Umbilical cord (tissue), 2 donors: Measurements from ENCODE around the gene MTX3. TPM values are rescaled to one million over a fixed set of nuclear protein-coding genes. Genes with fewer than 3 reads are reported as not detected.

Experiments
- DNase-seq: peaks from one replicate; pipeline ENCODE4 v3.0.0-alpha.2; 2015; ENCODE audit warnings: low spot score
- total RNA-seq: library from RNA; depleted of rRNA; stranded (reverse); fragments of >200 nt; gene quantifications from one replicate; pipeline ENCODE4 v1.2.3, GENCODE V29; 2014; ENCODE audit warnings: low replicate concordance; ENCODE audit not compliant: insufficient read depth

MTX3 gene, protein sequence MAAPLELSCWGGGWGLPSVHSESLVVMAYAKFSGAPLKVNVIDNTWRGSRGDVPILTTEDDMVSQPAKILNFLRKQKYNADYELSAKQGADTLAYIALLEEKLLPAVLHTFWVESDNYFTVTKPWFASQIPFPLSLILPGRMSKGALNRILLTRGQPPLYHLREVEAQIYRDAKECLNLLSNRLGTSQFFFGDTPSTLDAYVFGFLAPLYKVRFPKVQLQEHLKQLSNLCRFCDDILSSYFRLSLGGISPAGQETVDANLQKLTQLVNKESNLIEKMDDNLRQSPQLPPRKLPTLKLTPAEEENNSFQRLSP
- 26.0 TPM for total RNA-seq

DNA sequence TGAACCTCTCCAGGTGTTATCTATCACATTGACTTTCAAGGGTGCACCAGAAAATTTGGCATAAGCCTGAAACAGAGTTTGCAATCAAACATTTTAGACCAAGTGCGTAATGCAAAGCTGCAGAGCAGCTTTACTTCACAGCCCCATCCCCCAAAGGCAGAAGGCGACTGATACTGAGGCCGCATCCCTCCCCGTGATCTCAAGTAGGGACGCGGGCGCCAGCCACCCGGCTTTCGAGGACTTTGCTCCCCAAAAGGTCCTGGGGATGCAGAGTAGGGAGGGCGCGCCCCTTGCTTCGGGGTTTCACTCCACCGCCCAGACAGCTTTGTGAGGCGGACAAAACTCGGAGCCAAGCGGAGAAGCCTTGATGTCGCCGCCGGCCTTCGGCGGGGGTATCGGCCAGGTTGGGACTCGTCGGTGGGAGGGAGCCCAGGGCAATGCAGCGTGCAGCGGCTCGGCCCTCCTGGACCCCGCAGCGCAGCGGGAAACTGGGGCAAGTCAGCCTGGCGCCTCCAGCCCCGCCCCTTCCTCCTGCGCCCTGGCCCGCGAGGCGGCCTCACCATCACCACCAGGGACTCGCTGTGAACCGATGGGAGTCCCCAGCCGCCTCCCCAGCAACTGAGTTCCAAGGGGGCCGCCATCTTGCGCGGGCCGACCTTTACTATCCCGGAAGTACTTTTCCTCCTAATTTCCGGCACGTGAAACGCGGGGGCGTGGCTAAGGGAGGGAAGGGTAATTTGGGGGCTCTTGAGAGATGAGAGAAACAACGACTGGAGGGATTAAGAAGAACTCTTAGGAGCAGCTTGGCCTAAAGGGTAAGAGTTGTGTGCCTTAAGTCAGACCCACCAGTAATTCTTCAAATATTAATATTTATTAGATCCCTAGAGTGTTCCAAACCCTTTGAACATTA, at the start of gene MTX3:
TSS of gene MTX3 (minus strand) at position 665 of the 910 bp plus-strand sequence. CDS start at position 641, 24 bp downstream.
- peak; percentile 91 for DNase-seq

DNA sequence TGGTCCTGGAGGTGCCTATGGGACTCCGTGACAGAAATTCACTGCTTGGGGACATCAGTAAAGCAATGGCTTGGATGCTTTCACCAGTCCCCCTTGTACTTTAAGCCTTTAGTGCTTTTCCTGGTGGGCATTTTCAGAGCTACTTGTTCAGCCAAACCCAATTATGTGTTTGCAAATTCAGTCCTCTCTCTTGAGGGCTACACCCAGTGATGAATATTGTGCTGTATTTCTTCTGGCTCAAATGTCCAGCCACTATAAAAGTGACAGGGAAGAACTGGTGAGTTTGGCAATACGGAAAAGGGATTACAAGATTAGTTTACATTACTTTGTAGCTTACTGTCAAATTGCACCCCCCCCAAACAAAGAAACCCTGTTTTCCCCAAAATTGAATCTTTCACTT, 48.6 kb upstream of the MTX3 start:
- no peak for DNase-seq

DNA sequence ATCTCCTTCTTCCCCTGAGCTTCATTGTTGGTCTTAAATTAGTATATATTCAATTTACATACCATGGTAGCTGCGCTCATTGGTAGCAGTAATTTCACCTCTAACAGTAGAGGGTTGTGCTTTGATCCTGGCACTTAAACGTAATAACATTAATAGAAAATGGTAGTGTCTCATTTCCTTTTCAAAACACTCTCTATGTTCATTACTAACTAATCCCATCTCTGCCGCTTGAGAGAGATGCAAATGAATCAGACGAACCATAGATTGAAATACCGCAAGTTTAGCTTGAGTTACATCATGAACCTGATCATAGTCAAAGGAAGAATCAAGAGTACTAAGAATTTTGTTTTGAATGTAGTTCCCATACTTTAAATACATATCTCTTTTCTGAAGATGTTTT, 46.3 kb upstream of the MTX3 start:
- no peak for DNase-seq

DNA sequence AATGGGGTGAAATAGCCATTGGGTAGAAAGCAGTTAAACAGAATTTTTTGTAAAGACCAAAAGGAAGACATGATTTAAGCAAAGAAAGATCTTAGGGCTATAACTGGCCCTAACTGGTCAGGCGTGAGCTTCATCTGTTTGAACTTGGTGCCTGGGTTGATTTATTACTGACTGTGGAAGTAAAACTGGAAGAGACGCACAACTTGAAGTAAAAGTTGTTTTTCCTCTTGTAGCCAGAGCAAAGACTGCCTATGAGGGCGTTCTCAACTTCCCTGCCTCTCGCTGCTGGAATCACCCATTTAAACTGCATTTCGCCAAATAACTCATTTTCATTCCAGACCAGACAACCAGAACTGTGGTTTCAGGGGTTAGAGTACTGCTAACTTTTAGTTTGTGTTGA, 45.6 kb upstream of the MTX3 start:
- no peak for DNase-seq

DNA sequence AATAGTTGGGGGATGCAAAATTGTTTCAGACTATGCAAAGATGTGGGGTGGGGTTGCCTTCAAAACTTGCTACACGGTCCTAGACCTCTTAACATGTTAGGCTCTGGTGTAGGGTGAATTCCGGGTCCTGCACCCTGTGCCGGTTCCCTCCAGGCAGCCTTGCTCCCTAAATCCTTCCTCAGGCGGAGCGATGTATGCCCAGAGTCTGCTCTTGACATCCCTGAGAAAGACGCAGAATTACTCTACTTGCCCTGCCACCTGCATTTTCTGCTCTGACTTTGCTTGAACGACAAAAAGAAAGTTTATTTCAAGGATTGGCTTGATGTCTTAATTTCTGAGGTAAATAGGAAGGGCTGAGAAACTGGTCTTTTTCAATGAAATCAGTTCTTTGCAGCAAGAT, 44.8 kb upstream of the MTX3 start:
- no peak for DNase-seq

DNA sequence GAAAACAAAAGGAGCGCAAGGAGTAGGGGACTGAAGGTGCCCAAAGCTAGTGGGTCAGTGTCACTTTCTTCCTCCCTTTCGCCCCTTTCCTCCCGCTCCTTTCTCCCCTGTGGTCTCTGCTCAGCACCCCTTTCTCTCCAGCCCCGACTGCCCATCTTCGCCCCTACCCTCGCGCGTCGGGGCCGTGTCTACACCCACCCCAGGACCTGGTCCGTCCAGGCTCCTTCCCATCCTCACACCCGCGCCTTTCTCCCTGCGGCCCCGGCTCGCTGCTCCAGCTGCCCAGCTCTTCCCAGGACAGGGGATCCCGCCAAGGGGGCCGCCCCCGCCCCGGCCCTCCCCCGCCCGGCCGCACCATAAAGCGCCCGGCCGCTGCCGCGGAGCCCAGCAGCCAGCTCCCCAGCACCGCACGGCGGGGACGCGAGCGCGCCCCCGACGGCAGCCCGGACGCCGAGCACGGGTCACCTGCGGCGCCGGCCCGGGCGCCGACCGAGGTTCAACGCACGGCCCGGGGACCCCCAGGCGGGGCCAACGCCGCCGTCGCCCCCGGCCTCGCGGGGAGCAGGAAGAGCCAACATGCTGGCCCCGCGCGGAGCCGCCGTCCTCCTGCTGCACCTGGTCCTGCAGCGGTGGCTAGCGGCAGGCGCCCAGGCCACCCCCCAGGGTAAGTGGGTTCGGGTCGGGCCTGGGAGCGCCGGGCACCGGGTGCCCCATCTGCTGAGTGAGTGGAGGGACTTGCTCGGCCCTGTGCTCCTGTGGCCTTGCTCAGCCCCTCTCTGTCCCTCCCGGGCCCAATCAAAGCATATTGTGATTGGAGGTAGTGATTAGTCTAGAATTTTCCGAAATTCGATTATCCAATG, 44.1 kb upstream of the MTX3 start, which contains the start of gene THBS4:
TSS of gene THBS4 (plus strand) at position 387 of the 860 bp plus-strand sequence. CDS start at position 577, 190 bp downstream.
- DNase-seq, result no peak

DNA sequence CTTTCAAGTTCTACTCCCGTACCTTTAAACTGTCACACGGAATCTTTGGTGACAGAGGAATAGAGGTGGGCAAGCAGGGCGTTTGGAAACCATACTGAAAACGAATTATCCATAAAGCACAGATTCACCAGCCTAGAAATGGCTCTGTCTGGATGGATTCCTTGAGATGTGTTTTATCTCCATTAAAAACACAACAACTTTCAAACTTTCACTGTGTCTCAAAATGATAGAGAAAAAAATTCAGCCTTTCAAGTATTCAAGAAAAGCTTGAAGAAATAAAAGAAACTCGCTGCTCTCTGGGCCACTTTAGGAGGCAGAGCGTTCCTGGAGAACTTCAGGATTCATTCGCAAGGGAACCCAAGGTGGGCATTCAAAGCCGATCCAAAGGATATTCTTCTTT, 43.5 kb upstream of the MTX3 start:
- DNase-seq, result no peak

DNA sequence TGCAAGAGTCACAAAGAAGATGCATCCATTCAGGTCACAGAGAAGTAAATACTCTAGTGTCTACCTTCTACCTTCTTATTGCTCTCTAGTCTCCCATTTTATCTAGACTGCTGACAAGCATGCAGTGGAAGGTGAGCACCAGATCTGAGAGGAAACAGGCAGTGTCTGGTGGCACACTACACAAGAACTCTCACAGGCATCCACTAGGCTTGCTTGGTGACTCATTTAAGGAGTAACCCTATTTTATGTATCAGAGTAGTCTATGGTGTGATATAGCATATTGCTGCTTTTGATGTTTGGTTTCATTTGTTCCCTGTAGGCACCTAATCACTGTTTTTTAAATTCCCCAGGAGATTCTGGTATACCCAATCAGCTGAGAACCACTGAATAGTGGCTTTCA, 42.5 kb upstream of the MTX3 start:
- DNase-seq, result no peak

DNA sequence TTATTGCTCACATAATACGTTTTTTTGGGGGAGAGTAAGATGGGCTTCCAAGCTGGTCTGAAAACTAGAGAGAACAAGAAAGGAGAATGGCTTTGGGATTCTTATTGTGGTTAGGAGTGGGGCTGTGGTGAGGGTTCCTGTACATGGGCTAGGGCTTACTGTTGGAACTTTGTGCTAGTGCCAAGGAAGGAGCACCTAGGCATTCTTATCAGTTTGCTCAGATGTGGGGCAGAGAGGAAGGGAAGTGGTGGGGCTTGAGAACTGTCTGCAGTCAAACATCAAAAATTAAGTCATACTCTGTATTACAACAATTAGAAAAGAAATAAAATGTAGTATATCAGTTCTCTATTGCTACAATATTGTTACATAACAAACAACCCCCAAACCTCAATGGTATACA, 40.0 kb upstream of the MTX3 start:
- DNase-seq, result no peak

DNA sequence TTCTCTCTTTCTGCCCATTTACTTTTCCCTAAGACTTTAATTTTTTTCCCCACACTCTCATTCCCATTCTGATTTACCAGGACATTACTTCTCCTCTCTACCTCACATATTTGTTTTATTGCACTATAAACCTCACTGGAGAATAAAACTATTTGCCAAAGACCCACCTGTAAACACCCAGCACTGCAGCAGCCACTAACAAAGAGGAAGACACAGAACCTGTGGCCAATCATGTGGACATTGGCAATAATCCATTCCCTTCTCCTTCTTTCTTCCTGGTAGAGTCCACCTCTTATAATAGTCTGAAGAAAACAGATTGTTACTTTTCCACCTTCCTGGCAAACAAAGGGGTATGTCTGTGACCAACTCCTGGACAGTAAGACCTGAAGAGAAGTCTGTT, 35.8 kb upstream of the MTX3 start:
- no peak for DNase-seq

DNA sequence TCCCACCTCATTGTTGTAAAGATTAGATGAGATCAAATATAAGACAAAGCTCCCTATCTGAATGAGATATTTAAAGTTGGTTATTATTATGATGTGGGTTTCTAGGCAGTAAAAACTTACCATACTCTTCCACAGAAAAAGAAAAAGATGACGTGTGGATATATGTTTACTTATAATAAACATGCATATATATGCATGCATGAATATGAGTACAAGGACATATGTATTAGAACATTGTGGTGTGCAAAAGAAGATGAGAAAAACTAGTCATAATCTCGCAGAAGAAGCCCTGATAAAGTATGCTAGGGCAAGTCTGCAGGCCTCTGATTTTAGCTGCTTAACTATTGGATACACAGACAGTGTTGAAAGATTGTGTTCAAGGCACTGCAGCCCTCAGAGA, 34.0 kb upstream of the MTX3 start:
- DNase-seq, result no peak

DNA sequence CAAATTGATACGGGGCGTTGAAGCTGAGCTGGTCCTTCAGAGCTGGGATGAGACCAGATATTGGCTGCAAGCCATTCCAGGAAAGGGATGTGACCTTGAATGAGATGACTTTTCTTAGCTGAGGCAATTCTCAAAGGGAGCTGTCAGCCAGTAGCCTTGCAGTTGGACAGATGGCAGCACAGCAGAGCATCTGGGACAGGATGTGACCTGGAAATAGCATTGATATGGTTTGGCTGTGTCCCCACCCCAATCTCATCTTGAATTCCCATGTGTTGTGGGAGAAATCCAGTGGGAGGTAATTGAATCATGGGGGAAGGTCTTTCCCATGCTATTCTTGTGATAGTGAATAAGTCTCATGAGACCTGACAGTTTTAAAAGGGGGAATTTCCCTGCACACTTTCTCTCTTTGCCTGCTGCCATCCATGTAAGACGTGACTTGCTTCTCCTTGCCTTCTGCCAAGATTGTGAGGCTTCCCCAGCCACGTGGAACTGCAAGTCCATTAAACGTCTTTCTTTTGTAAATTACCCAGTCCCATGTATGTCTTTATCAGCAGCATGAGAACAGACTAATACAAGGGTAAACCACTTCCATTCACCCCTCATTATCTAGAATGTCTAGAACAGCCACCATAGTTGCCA, 19.8 kb upstream of the MTX3 start:
- no peak for DNase-seq

DNA sequence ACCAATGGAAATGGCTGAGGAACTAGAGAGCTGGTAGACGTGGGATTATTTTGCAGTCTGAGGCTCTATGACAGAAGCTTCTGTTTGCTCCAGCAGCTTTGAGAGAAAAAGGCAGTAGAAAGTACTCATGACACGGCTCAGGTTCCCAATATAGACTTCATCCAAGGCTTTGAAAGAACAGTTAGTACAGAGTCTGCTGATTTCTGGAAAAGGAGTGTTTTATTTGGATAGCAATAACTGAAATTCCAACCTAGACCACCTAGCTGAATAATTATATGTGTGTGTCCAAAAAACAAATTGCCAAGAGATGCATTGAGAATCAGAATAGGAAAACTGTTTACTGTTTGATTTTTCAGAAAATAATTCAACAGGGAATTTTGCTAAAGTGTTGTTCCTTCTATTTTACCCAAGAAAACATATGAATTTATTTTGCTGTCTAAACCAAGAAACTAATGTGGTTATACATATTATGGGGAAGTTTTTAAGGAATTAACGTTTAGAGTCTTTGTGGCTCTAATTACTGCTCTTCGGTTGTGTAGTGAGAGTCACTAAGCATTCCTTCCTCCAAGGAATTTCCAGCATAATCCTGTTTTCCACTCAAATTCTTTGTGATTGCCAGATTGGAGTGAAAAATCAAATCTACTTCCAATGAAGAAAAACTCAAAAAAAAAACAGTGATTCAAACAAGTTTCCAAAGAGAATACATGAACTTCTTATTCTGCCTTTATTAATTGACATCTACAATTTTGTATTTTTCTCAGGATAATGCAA, 18.1 kb upstream of the MTX3 start:
- no peak for DNase-seq

DNA sequence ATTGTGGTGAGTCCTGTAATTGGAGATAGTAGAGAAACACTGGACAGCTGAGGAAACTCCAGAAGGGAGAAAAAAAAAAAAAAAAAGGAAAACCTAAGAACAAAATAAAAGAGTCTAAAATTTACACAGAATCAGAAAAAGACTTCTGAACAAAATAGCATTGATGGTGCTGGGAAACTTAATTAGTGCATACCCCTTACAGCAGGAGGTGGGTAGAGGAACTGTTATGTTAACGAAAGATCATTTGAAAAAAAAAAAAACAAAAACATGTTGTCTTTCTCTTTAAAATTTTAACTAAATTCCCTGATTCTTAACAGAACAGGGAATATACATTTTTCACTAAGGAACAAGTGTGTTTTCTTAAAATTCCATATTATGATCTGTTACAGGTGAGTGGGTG, 11.6 kb upstream of the MTX3 start:
- DNase-seq, result no peak

DNA sequence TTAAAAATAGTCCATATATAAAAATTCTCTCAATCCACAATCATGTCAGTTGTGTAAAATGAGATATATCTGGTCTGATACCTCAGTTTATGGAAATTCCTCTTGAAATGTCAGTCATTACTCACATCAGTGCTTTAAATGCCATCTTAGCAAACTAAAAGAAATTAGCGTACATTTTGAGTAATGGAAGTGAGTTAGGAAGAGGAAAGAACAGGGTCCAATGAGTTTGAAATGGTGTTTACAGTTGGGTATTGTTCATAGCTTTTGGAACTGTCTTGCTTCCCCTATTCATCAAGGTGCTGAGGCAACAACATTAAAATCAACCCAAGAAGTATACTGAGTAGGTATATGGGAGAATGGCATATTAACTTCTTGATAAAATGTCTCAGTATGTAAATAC, 8.7 kb upstream of the MTX3 start:
- no peak for DNase-seq

DNA sequence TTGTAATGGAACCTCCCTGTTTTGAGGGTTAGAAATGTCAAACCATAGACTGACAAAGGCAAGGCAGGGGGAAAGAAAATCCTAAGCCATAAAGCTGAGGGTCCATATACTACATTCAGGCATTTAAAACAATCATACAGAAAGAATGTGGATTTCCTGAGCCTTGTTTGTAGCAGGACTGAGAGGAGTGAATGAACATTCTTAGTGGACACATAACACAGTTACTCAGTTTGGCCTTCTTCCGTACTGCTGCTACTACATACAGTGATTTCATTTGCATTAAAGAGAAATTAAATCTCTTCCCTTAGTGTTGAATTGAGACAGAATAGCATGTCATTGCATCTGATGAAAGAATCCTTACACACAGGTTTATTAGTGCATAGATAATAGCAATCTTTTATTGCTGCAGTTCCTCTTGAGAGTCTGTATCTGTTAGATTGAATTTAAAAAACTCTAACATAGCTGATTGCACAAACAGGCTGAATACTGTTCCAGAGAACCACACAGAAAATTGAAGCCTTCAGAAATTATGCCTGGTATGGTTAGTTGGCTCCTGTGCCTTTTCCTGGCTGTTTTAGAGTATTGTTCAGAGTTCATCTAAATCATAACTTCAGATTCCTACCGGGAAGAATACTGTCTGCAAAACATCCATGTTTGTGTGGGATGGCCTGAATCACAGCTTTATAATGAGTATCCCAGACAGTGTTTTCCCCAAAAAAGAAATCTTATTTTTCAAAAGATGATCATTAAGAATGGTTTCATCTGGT, 2.0 kb upstream of the MTX3 start:
- no peak for DNase-seq

DNA sequence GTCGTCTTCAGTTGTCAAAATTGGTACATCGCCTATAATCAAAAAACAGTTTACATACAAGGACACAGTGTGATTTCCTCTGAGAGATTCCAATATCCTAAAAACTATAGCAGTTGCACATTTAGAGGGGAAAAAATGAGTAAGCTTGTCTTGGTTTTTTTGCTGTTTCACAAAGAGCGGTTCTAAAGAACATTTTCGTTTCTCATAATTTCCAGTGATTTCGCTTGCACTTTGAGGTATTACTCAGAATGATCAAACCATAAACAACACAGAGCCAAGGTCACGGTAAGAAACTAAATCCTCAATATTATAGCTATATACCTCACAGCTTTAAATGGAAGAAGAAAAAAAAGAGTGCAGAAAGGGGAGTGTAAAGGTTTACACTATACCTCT, 861 bp downstream of the MTX3 start:
- DNase-seq, result peak; percentile 2

DNA sequence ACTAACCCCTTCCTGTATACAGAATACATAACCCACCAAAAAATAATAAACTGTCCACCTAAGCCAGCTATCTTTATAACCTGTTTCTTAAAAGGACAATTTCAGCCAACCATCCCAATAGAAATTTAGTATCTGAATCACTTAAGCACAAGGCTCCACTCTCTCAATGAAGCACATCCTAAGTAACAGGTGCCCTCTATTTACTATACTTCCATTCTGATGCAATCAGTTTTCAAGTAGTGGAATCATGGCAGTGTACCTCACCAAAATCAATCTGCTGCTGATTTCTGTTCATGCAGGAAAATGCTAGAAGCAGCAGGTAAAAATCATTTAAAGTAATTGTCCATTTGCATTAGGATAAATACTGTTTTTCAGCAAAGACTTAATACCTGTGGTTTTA, 4.8 kb downstream of the MTX3 start:
- no peak for DNase-seq

DNA sequence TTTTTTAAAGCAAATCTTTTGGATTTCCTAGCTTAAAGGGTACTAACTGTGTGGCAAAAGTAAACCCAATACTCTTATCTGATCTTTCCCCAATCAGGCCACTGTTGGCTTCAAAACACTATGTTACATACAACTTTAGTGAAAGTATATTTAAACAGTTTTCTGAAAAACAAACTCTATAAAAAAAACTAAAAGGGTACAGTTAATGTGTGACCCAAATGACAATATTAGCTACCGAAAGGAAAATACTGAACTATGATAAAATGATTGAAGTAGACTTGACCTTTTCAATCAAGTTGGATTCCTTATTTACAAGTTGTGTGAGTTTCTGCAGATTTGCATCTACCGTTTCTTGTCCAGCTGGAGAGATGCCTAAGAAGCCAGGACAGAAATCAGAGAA, 5.8 kb downstream of the MTX3 start:
- no peak for DNase-seq

DNA sequence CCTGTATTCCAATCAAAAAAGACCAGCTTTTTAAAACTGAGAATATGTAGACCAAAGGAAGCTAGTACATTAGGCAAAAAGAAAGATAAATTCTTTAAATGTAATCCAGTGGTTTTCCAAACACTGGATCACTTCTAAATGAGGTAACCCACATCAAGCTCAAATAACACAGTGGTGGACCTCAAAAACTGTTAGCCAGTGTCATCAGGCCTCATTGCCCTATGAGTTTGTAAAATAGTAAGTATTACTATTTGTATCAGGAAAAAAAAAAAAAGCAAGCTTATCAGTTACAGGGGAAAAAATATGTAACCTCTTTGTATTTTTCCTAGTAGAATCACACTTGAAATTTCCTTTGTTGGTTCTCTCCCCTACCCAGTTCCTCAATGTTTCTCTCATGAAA, 6.7 kb downstream of the MTX3 start:
- no peak for DNase-seq
